HepG2 (cell line): ENCODE measurements around the gene RASL12. TPM values are rescaled to one million over a fixed set of nuclear protein-coding genes. Genes with fewer than 3 reads are reported as not detected.
A peak's percentile ranks its signal among the peaks of the same experiment; 100 is the strongest.

Experiments
- AGO2 ChIP-seq: fragments of 200-400 bp; formaldehyde crosslinking; optimal IDR thresholded peaks from 2 replicates; pipeline ENCODE3; 2017; ENCODE audit warnings: mild to moderate bottlenecking, low read depth, low read length, moderate library complexity
- BORCS8-MEF2B ChIP-seq: sonication (generic); formaldehyde crosslinking; IDR thresholded peaks from 2 replicates; pipeline ENCODE4 v1.8.0; 2022; ENCODE audit warnings: mild to moderate bottlenecking, missing genetic modification reagents
- CAMTA2 ChIP-seq: sonication (generic); formaldehyde crosslinking; IDR thresholded peaks from 2 replicates; pipeline ENCODE4 v1.4.0; 2020; ENCODE audit warnings: mild to moderate bottlenecking, missing genetic modification reagents, borderline replicate concordance
- FOXO1 ChIP-seq: sonication (generic); formaldehyde crosslinking; IDR thresholded peaks from 2 replicates; pipeline ENCODE4 v1.4.0; 2020; ENCODE audit warnings: missing genetic modification reagents
- GFI1 ChIP-seq: sonication (generic); formaldehyde crosslinking; IDR thresholded peaks from 2 replicates; pipeline ENCODE4 v1.5.0; 2020; ENCODE audit warnings: missing genetic modification reagents, mild to moderate bottlenecking, borderline replicate concordance
- ISL2 ChIP-seq: sonication (generic); formaldehyde crosslinking; IDR thresholded peaks from 2 replicates; pipeline ENCODE4 v1.5.0; 2020; ENCODE audit warnings: missing genetic modification reagents
- PHB2 ChIP-seq: fragments of 450-650 bp; IDR thresholded peaks from 2 replicates; pipeline ENCODE4 v1.6.1; 2018; ENCODE audit not compliant: partially characterized antibody
- POLR2G ChIP-seq: fragments of 200-400 bp; formaldehyde crosslinking; IDR thresholded peaks from 2 replicates; pipeline ENCODE4 v1.6.1; 2018; ENCODE audit warnings: mild to moderate bottlenecking, low read depth, low read length, moderate library complexity
- RAD21 ChIP-seq: fragments of 450-650 bp; formaldehyde crosslinking; IDR thresholded peaks from 2 replicates; pipeline ENCODE4 v1.5.0; 2020; ENCODE audit warnings: mild to moderate bottlenecking
- SIX1 ChIP-seq: sonication (generic); formaldehyde crosslinking; IDR thresholded peaks from 2 replicates; pipeline ENCODE4 v1.4.0; 2020; ENCODE audit warnings: missing genetic modification reagents, borderline replicate concordance
- YY1 ChIP-seq: IDR thresholded peaks from 2 replicates; pipeline ENCODE4 v1.6.1; 2011; ENCODE audit warnings: low read length, low read depth, moderate library complexity, mild to moderate bottlenecking; ENCODE audit not compliant: insufficient read depth, insufficient replicate concordance
- ZBTB21 ChIP-seq: sonication (generic); formaldehyde crosslinking; IDR thresholded peaks from 2 replicates; pipeline ENCODE4 v1.4.0; 2020; ENCODE audit warnings: missing genetic modification reagents
- ZNF263 ChIP-seq: sonication (generic); formaldehyde crosslinking; IDR thresholded peaks from 2 replicates; pipeline ENCODE4 v1.4.0; 2020; ENCODE audit warnings: missing genetic modification reagents
- ZNF607 ChIP-seq: sonication (generic); formaldehyde crosslinking; IDR thresholded peaks from 2 replicates; pipeline ENCODE4 v1.5.1; 2020; ENCODE audit warnings: missing genetic modification reagents, mild to moderate bottlenecking, borderline replicate concordance
- ZNF619 ChIP-seq: sonication (generic); formaldehyde crosslinking; IDR thresholded peaks from 2 replicates; pipeline ENCODE4 v1.4.0; 2020; ENCODE audit warnings: mild to moderate bottlenecking, missing genetic modification reagents
- ZNF713 ChIP-seq: sonication (generic); formaldehyde crosslinking; IDR thresholded peaks from 2 replicates; pipeline ENCODE4 v1.4.0; 2020; ENCODE audit warnings: mild to moderate bottlenecking, missing genetic modification reagents
- polyA plus RNA-seq, 8 experiments: library from polyadenylated mRNA; depleted of rRNA in 3 of 8; stranded (reverse) in 7 of 8; unstranded in 1 of 8; fragments of >200 nt; fragmentation: Illumina TruSeq in 4 of 8; extraction: Trizol in 4 of 8; gene quantifications; 2 replicates each; pipeline versions ENCODE4 v1.2.1 to v1.2.3, GENCODE V29; 2011 to 2016; ENCODE audit warnings: low read depth in 4 of 8, missing spikeins in 1 of 8, mixed read lengths in 1 of 8; ENCODE audit not compliant: insufficient read depth in 1 of 8
- total RNA-seq, 5 experiments: library from RNA; depleted of rRNA; stranded (reverse); fragments of >200 nt; fragmentation: Illumina TruSeq; extraction: Trizol; gene quantifications; 2 replicates each; pipeline ENCODE4 v1.2.3, GENCODE V29; 2016; ENCODE audit warnings: low read depth in 1 of 5
- TF ChIP-seq, protein P1 (sequence below): IDR thresholded peaks from 2 replicates; pipeline ENCODE4 v1.6.1; 2016; ENCODE audit warnings: control low read depth
- TF ChIP-seq, protein P2 (sequence below): IDR thresholded peaks from 2 replicates; pipeline ENCODE4 v1.6.1; 2012; ENCODE audit warnings: low read depth, low read length, improper control_type of control experiment
- TF ChIP-seq, protein P3 (sequence below): IDR thresholded peaks from 2 replicates; pipeline ENCODE4 v1.6.1; 2016
- TF ChIP-seq, protein P4 (sequence below): sonication (generic); formaldehyde crosslinking; IDR thresholded peaks from 2 replicates; pipeline ENCODE4 v1.5.1; 2020; ENCODE audit warnings: mild to moderate bottlenecking, missing genetic modification reagents
- TF ChIP-seq, protein P5 (sequence below): sonication (generic); formaldehyde crosslinking; IDR thresholded peaks from 2 replicates; pipeline ENCODE4 v1.5.0; 2020; ENCODE audit warnings: mild to moderate bottlenecking, missing genetic modification reagents

RASL12 gene
- total and polyA plus RNA-seq, 2 of the 13 experiments (the other 11 are each of a cell fraction or from before 2014, with no cell fraction given): 0.16 to 0.55 TPM

DNA sequence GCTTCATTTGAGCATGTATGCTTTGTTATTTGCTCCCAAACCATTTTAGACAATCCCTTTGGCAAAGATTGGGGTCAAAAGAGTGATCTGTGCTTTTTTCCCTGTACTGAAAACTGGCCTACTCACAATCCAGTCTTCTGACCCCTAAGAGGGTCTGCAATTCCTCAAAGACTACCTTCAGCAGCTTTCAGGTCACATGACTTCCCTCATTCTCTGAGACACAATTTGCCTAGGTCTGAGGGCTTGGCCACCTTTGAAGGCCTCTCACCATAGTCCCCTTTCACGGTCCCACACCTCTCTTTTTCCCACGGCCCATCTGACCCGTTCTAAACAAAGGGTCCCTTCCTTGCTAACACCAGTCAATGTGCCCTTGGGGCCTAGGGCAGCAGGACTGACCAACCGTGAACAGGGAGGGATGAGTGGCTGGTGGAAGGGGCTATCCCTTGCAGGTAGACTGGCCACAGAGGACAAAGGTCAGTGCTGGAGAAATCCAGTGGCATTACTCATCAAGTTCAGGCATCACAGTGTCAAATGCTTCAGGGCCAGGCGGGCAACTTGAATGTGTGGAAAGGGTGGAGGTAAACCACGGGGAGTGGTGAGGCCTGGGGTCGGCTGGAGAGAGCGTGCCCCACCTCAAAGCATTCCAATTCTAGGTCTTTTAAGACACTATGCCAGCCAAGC lies 10.8 kb downstream of the RASL12 start (continued):
- TF ChIP-seq, protein P1, sequence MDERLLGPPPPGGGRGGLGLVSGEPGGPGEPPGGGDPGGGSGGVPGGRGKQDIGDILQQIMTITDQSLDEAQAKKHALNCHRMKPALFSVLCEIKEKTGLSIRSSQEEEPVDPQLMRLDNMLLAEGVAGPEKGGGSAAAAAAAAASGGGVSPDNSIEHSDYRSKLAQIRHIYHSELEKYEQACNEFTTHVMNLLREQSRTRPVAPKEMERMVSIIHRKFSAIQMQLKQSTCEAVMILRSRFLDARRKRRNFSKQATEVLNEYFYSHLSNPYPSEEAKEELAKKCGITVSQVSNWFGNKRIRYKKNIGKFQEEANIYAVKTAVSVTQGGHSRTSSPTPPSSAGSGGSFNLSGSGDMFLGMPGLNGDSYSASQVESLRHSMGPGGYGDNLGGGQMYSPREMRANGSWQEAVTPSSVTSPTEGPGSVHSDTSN: peak; percentile 82
- TF ChIP-seq, protein P2, sequence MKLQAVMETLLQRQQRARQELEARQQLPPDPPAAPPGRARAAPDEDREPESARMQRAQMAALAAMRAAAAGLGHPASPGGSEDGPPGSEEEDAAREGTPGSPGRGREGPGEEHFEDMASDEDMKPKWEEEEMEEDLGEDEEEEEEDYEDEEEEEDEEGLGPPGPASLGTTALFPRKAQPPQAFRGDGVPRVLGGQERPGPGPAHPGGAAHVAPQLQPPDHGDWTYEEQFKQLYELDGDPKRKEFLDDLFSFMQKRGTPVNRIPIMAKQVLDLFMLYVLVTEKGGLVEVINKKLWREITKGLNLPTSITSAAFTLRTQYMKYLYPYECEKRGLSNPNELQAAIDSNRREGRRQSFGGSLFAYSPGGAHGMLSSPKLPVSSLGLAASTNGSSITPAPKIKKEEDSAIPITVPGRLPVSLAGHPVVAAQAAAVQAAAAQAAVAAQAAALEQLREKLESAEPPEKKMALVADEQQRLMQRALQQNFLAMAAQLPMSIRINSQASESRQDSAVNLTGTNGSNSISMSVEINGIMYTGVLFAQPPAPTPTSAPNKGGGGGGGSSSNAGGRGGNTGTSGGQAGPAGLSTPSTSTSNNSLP: no peak; the same call in 1 of the 2 replicates
- TF ChIP-seq ZBTB21 (no peak), BORCS8-MEF2B (CRISPR knock-in tag) (peak; percentile 74; the same call in 1 of the 2 replicates), ZNF619 (CRISPR knock-in tag) (no peak), YY1 (no peak), SIX1 (CRISPR knock-in tag) (no peak), ZNF607 (CRISPR knock-in tag) (no peak), POLR2G (peak; percentile 38; the same call in 1 of the 2 replicates), PHB2 (no peak), CAMTA2 (no peak), FOXO1 (CRISPR knock-in tag) (peak; percentile 35; the same call in 1 of the 2 replicates), ZNF263 (no peak), GFI1 (peak; percentile 77; the same call in 1 of the 2 replicates), AGO2 (no peak), ISL2 (CRISPR knock-in tag) (no peak), RAD21 (CRISPR knock-in tag) (peak; percentile 34; the same call in 1 of the 2 replicates), ZNF713 (no peak)
- TF ChIP-seq, protein P3, sequence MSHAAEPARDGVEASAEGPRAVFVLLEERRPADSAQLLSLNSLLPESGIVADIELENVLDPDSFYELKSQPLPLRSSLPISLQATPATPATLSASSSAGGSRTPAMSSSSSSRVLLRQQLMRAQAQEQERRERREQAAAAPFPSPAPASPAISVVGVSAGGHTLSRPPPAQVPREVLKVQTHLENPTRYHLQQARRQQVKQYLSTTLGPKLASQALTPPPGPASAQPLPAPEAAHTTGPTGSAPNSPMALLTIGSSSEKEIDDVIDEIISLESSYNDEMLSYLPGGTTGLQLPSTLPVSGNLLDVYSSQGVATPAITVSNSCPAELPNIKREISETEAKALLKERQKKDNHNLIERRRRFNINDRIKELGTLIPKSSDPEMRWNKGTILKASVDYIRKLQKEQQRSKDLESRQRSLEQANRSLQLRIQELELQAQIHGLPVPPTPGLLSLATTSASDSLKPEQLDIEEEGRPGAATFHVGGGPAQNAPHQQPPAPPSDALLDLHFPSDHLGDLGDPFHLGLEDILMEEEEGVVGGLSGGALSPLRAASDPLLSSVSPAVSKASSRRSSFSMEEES (CRISPR knock-in tag): no peak; the same call in 1 of the 2 replicates
- TF ChIP-seq, protein P4, sequence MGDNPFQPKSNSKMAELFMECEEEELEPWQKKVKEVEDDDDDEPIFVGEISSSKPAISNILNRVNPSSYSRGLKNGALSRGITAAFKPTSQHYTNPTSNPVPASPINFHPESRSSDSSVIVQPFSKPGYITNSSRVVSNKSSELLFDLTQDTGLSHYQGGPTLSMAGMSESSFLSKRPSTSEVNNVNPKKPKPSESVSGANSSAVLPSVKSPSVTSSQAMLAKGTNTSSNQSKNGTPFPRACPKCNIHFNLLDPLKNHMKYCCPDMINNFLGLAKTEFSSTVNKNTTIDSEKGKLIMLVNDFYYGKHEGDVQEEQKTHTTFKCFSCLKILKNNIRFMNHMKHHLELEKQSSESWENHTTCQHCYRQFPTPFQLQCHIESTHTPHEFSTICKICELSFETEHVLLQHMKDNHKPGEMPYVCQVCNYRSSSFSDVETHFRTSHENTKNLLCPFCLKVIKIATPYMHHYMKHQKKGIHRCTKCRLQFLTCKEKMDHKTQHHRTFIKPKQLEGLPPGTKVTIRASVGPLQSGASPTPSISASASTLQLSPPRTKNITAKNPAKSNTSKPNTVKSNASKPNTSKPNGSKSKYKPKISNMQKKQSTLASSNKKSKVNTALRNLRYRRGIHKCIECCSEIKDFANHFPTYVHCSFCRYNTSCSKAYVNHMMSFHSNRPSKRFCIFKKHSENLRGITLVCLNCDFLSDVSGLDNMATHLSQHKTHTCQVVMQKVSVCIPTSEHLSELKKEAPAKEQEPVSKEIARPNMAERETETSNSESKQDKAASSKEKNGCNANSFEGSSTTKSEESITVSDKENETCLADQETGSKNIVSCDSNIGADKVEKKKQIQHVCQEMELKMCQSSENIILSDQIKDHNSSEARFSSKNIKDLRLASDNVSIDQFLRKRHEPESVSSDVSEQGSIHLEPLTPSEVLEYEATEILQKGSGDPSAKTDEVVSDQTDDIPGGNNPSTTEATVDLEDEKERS (CRISPR knock-in tag): no peak
- TF ChIP-seq, protein P5, sequence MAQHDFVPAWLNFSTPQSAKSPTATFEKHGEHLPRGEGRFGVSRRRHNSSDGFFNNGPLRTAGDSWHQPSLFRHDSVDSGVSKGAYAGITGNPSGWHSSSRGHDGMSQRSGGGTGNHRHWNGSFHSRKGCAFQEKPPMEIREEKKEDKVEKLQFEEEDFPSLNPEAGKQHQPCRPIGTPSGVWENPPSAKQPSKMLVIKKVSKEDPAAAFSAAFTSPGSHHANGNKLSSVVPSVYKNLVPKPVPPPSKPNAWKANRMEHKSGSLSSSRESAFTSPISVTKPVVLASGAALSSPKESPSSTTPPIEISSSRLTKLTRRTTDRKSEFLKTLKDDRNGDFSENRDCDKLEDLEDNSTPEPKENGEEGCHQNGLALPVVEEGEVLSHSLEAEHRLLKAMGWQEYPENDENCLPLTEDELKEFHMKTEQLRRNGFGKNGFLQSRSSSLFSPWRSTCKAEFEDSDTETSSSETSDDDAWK (CRISPR knock-in tag): no peak
